Tibial nerve (tissue), 4 donors: ENCODE results near the gene ATP9B. TPM values are rescaled to one million over a fixed set of nuclear protein-coding genes. Genes with fewer than 3 reads are reported as not detected.

ENCODE experiments used
- DNase-seq, 2 donors: peaks; one replicate each; pipeline ENCODE4 v3.0.0-alpha.2; 2019; ENCODE audit warnings: low spot score in 2 of 2
- H3K27ac ChIP-seq, 4 donors: fragments of 200-600 bp; sonication (generic) in 3 of 4; one replicate each; pipeline ENCODE4 v1.5.1; 2017 to 2019; ENCODE audit warnings: mild to moderate bottlenecking in 1 of 4
- H3K27me3 ChIP-seq, 2 donors: fragments of 200-600 bp; sonication (generic) in 1 of 2; one replicate each; pipeline versions ENCODE4 v1.5.1 to v1.6.0; 2017 to 2019
- H3K36me3 ChIP-seq, 3 donors: fragments of 200-600 bp; sonication (generic); one replicate each; pipeline ENCODE4 v1.5.1; 2018 to 2019
- H3K4me1 ChIP-seq, 4 donors: fragments of 200-600 bp; sonication (generic) in 3 of 4; one replicate each; pipeline ENCODE4 v1.5.1; 2017 to 2019
- H3K4me3 ChIP-seq, 4 donors: fragments of 200-600 bp; sonication (generic) in 3 of 4; one replicate each; pipeline ENCODE4 v1.5.1; 2017 to 2019; ENCODE audit warnings: mild to moderate bottlenecking in 1 of 4, moderate library complexity in 1 of 4
- H3K9me3 ChIP-seq, 4 donors: fragments of 200-600 bp; sonication (generic) in 3 of 4; one replicate each; pipeline ENCODE4 v1.5.1; 2017 to 2019
- CTCF ChIP-seq, 5 experiments: fragments of 200-600 bp in 3 of 5; fragments of 450-650 bp in 2 of 5; sonication (generic) in 3 of 5; IDR thresholded peaks; one replicate each; pipeline ENCODE4 v1.5.1; 2016 to 2019; ENCODE audit warnings: antibody characterized with exemption in 5 of 5, mild to moderate bottlenecking in 3 of 5, moderate library complexity in 2 of 5
- EP300 ChIP-seq, 2 donors: sonication (generic); formaldehyde crosslinking; IDR thresholded peaks; one replicate each; pipeline ENCODE4 v1.6.1; 2017; ENCODE audit warnings: antibody characterized with exemption in 2 of 2, mild to moderate bottlenecking in 1 of 2
- POLR2A ChIP-seq, 2 donors: fragments of 450-650 bp; IDR thresholded peaks; one replicate each; pipeline ENCODE4 v1.6.1; 2017; ENCODE audit warnings: antibody characterized with exemption in 2 of 2, mild to moderate bottlenecking in 2 of 2, moderate library complexity in 2 of 2
- WGBS, 2 donors: methylation state at CpG; one replicate each; pipeline ENCODE4 v1.1.5; 2018; 5-methylcytosine and 5-hydroxymethylcytosine counted together
- total RNA-seq, 4 donors: library from RNA; depleted of rRNA; stranded (reverse); fragments of >200 nt; gene quantifications; one replicate each; pipeline ENCODE4 v1.1.0, GENCODE V29; 2016

Gene ATP9B
- total RNA-seq, 4 donors from 2014 or later: 56.9 to 68.7 (median 59.8) TPM

- peaks cover 0 to 57% (median 31%) of the 10 kb centered on the region in 4 donors for H3K4me1 ChIP-seq
- no peaks in the 10 kb centered on the region for H3K27me3 ChIP-seq
- H3K27ac ChIP-seq: peak overlapping the region; percentile 83 to 98 (median 94)
- 1 to 2% methylated on average over 32 to 57 of the region's 67 CpGs for WGBS, 2 donors
- TF ChIP-seq EP300 (IDR thresholded peaks at IDR 0.05): peak in 1 of 2 donors; percentile 39
- no peak for TF ChIP-seq POLR2A (IDR thresholded peaks at IDR 0.05)
- TF ChIP-seq CTCF (IDR thresholded peaks at IDR 0.05): no peak
- peak; percentile 44 to 52 for DNase-seq
- no peaks in the 10 kb centered on the region for H3K9me3 ChIP-seq
- peak overlapping the region; percentile 42 to 81 (median 72) for H3K4me3 ChIP-seq
- no peaks in the 10 kb centered on the region for H3K36me3 ChIP-seq
These were observed 325.5 kb downstream of the ATP9B start for GRCh38 chr18:79394534-79395307.

GRCh38 chr18:79395308-79395640, 326.1 kb downstream of the ATP9B start:
- TF ChIP-seq CTCF (IDR thresholded peaks at IDR 0.05): no peak
- no peak for TF ChIP-seq POLR2A (IDR thresholded peaks at IDR 0.05)
- TF ChIP-seq EP300 (IDR thresholded peaks at IDR 0.05): no peak
- Histone ChIP-seq H3K27me3 (no peaks in the 10 kb centered on the region), H3K27ac (peak overlapping the region; percentile 83 to 98 (median 94)), H3K9me3 (no peaks in the 10 kb centered on the region), H3K36me3 (no peaks in the 10 kb centered on the region), H3K4me1 (peaks cover 0 to 56% (median 32%) of the 10 kb centered on the region in 4 donors), H3K4me3 (peak overlapping the region; percentile 42 to 81 (median 72))
- DNase-seq: no peak
- WGBS, 2 donors: 0 to 2% methylated on average over 7 of the region's 34 CpGs

GRCh38 chr18:79395761-79396404, 326.7 kb downstream of the ATP9B start, which contains the start of gene NFATC1:
Gene NFATC1 (plus strand): TSS chr18:79395930. CDS start chr18:79396225, 295 bp downstream.
- no peaks in the 10 kb centered on the region for H3K27me3 ChIP-seq
- H3K9me3 ChIP-seq: no peaks in the 10 kb centered on the region
- H3K36me3 ChIP-seq: no peaks in the 10 kb centered on the region
- peak in 1 of 2 donors; percentile 80 for TF ChIP-seq EP300 (IDR thresholded peaks at IDR 0.05)
- TF ChIP-seq CTCF (IDR thresholded peaks at IDR 0.05): peak in 2 of 5 experiments; percentile 8 to 47
- TF ChIP-seq POLR2A (IDR thresholded peaks at IDR 0.05): peak in 1 of 2 donors; percentile 72
- H3K4me3 ChIP-seq: peak within 1 kb of the TSS; percentile 42 to 81 (median 72)
- H3K27ac ChIP-seq: peak within 1 kb of the TSS; percentile 83 to 98 (median 96)
- DNase-seq: peak; percentile 57 to 69
- WGBS, 2 donors: 0 to 1% methylated on average over 4 to 45 of the region's 91 CpGs
- H3K4me1 ChIP-seq: peaks cover 0 to 57% (median 32%) of the 10 kb centered on the region in 4 donors

GRCh38 chr18:79396431-79397246, 327.4 kb downstream of the ATP9B start:
- DNase-seq: no peak
- H3K4me1 ChIP-seq: peaks cover 0 to 64% (median 35%) of the 10 kb centered on the region in 4 donors
- peak in 2 of 5 experiments; percentile 8 to 21 for TF ChIP-seq CTCF (IDR thresholded peaks at IDR 0.05)
- TF ChIP-seq POLR2A (IDR thresholded peaks at IDR 0.05): peak in 1 of 2 donors; percentile 14
- peak in 1 of 2 donors; percentile 28 for TF ChIP-seq EP300 (IDR thresholded peaks at IDR 0.05)

More at GRCh38 chr18:79396431-79397246, 327.4 kb downstream of the ATP9B start:
- H3K4me3 ChIP-seq: peak overlapping the region; percentile 41 to 76 (median 52)
- no peaks in the 10 kb centered on the region for H3K9me3 ChIP-seq
- peak overlapping the region; percentile 80 to 98 (median 94) for H3K27ac ChIP-seq
- 25 to 28% methylated on average over 19 to 25 of the region's 68 CpGs for WGBS, 2 donors
- no peaks in the 10 kb centered on the region for H3K36me3 ChIP-seq
- H3K27me3 ChIP-seq: no peaks in the 10 kb centered on the region
